Mesenchymal stem cell (in vitro differentiated cells and primary cell): Measurements from ENCODE around the gene DSTN.

Source experiments
- DNase-seq: peaks from one replicate; pipeline ENCODE4 v3.0.0-alpha.2; 2013
- H2AFZ ChIP-seq: one replicate; pipeline ENCODE4 v1.6.1; 2013; ENCODE audit warnings: low read depth, mild to moderate bottlenecking, control low read depth, inconsistent platforms, low read length, moderate library complexity
- H2AK5ac ChIP-seq: 2 replicates; pipeline ENCODE4 v1.6.1; 2013; ENCODE audit warnings: low read length, moderate library complexity, mild to moderate bottlenecking, inconsistent platforms; ENCODE audit not compliant: severe bottlenecking
- H2BK120ac ChIP-seq: one replicate; pipeline ENCODE4 v1.6.1; 2013; ENCODE audit warnings: low read depth, mild to moderate bottlenecking, inconsistent platforms, low read length, moderate library complexity
- H2BK12ac ChIP-seq, 2 experiments: one replicate each; pipeline ENCODE4 v1.6.1; 2013; ENCODE audit warnings: inconsistent platforms in 2 of 2, low read length in 2 of 2, mild to moderate bottlenecking in 2 of 2, moderate library complexity in 2 of 2, control low read depth in 1 of 2
- H2BK15ac ChIP-seq: one replicate; pipeline ENCODE4 v1.6.1; 2013; ENCODE audit warnings: mild to moderate bottlenecking, low read depth, inconsistent platforms; ENCODE audit not compliant: poor library complexity, severe bottlenecking
- H2BK5ac ChIP-seq: 2 replicates; pipeline ENCODE4 v1.6.1; 2013; ENCODE audit warnings: low read depth, mild to moderate bottlenecking, low read length, control low read depth, inconsistent platforms; ENCODE audit not compliant: poor library complexity, severe bottlenecking
- H3K14ac ChIP-seq, 2 experiments: one replicate each; pipeline ENCODE4 v1.6.1; 2013; ENCODE audit warnings: inconsistent platforms in 2 of 2, low read length in 2 of 2, control low read depth in 1 of 2, mild to moderate bottlenecking in 1 of 2, moderate library complexity in 1 of 2
- H3K18ac ChIP-seq, 2 experiments: one replicate each; pipeline ENCODE4 v1.6.1; 2013; ENCODE audit warnings: inconsistent platforms in 2 of 2, low read length in 2 of 2, control low read depth in 1 of 2, low read depth in 1 of 2, mild to moderate bottlenecking in 1 of 2
- H3K23ac ChIP-seq, 2 experiments: one replicate each; pipeline ENCODE4 v1.6.1; 2013; ENCODE audit warnings: inconsistent platforms in 2 of 2, low read length in 2 of 2, mild to moderate bottlenecking in 2 of 2, moderate library complexity in 2 of 2, control low read depth in 1 of 2
- H3K27ac ChIP-seq: 2 replicates; pipeline ENCODE4 v1.5.1; 2013; ENCODE audit warnings: mild to moderate bottlenecking, moderate library complexity, low read length, control low read depth, inconsistent platforms; ENCODE audit not compliant: poor library complexity, severe bottlenecking
- H3K27me3 ChIP-seq, 2 experiments: 2 replicates each; pipeline versions ENCODE4 v1.6.1 to v1.7.0; 2013; ENCODE audit warnings: low read length in 2 of 2, mild to moderate bottlenecking in 2 of 2, moderate library complexity in 2 of 2, control low read depth in 1 of 2, inconsistent platforms in 1 of 2; ENCODE audit not compliant: control insufficient read depth in 1 of 2, insufficient read depth in 1 of 2
- H3K36me3 ChIP-seq, 2 experiments: 2 replicates each; pipeline versions ENCODE4 v1.6.1 to v1.7.0; 2013; ENCODE audit warnings: low read length in 2 of 2, control low read depth in 1 of 2, inconsistent platforms in 1 of 2, low read depth in 1 of 2, mild to moderate bottlenecking in 1 of 2; ENCODE audit not compliant: insufficient read depth in 2 of 2, control insufficient read depth in 1 of 2
- H3K4ac ChIP-seq, 2 experiments: one replicate each; pipeline ENCODE4 v1.6.1; 2013; ENCODE audit warnings: inconsistent platforms in 2 of 2, low read length in 2 of 2, mild to moderate bottlenecking in 2 of 2, moderate library complexity in 2 of 2, control low read depth in 1 of 2, low read depth in 1 of 2
- H3K4me1 ChIP-seq: 2 replicates; pipeline ENCODE4 v1.6.1; 2013; ENCODE audit warnings: low read depth, low read length, control low read depth; ENCODE audit not compliant: control insufficient read depth, insufficient read depth
- H3K4me2 ChIP-seq: 2 replicates; pipeline ENCODE4 v1.6.1; 2013; ENCODE audit warnings: low read length, mild to moderate bottlenecking, inconsistent platforms; ENCODE audit not compliant: poor library complexity, severe bottlenecking
- H3K4me3 ChIP-seq, 2 experiments: 2 replicates each; pipeline versions ENCODE4 v1.5.1 to v1.7.0; 2013; ENCODE audit warnings: low read length in 2 of 2, mild to moderate bottlenecking in 2 of 2, control low read depth in 1 of 2, low read depth in 1 of 2; ENCODE audit not compliant: insufficient read depth in 1 of 2
- H3K79me1 ChIP-seq: replicated peaks from 2 replicates; pipeline ENCODE4 v1.6.1; 2013; ENCODE audit warnings: mild to moderate bottlenecking, control low read depth, low read length, inconsistent platforms; ENCODE audit not compliant: poor library complexity, severe bottlenecking
- H3K9ac ChIP-seq: 2 replicates; pipeline ENCODE4 v1.7.0; 2013; ENCODE audit warnings: mild to moderate bottlenecking, low read length, moderate library complexity
- H3K9me3 ChIP-seq: 2 replicates; pipeline ENCODE4 v1.7.0; 2013; ENCODE audit warnings: mild to moderate bottlenecking, low read length; ENCODE audit not compliant: control insufficient read depth
- H4K8ac ChIP-seq: one replicate; pipeline ENCODE4 v1.6.1; 2013; ENCODE audit warnings: inconsistent platforms, mild to moderate bottlenecking, low read length, moderate library complexity
- H4K91ac ChIP-seq: one replicate; pipeline ENCODE4 v1.6.1; 2013; ENCODE audit warnings: mild to moderate bottlenecking, low read length, inconsistent platforms
- WGBS: methylation state at CpG from one replicate; pipeline ENCODE4 v1.1.7; 2013; ENCODE audit warnings: mixed read lengths; 5-methylcytosine and 5-hydroxymethylcytosine counted together

Gene DSTN

DNA sequence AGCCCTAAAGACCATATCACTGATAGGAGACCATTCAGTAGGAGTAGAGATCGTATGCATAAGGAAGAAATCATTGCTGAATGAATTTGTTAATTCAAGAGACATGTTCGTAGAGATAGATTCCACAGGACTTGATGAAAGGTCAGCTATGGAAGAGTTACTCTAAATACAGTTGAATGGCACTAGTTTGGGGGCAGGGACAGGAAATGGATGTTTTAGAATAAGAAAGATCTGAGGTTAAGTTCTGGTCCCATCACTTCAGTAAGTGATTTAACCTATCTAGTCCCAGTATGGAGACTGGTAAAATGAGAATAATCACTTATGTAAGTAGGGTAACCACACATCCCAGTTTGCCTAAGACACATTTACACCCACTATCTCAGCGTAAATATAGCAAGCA is 35.8 kb upstream of the DSTN start:
- no peak overlapping the region for H2AFZ ChIP-seq
- H3K27ac ChIP-seq: no peak overlapping the region
- no peak overlapping the region for H3K4ac ChIP-seq
- H3K4me2 ChIP-seq: no peak overlapping the region
- H2AK5ac ChIP-seq: no peak overlapping the region
- H2BK5ac ChIP-seq: no peak overlapping the region
- H3K79me1 ChIP-seq: peaks cover 1% of the 10 kb centered on the region
- H3K4me1 ChIP-seq: peaks cover 16% of the 10 kb centered on the region
- H2BK12ac ChIP-seq: no peak overlapping the region
- H3K27me3 ChIP-seq: no peaks in the 10 kb centered on the region
- H3K23ac ChIP-seq: no peak overlapping the region
- H4K91ac ChIP-seq: no peak overlapping the region
- no peaks in the 10 kb centered on the region for H3K36me3 ChIP-seq
- H3K9me3 ChIP-seq: no peaks in the 10 kb centered on the region
- 88% methylated on average over 3 of the region's 3 CpGs for WGBS
- no peak for DNase-seq
- H3K9ac ChIP-seq: no peak overlapping the region
- H4K8ac ChIP-seq: no peak overlapping the region
- no peak overlapping the region for H3K18ac ChIP-seq
- H2BK120ac ChIP-seq: no peak overlapping the region
- H3K14ac ChIP-seq: no peak overlapping the region
- H2BK15ac ChIP-seq: no peak overlapping the region
- no peak overlapping the region for H3K4me3 ChIP-seq

DNA sequence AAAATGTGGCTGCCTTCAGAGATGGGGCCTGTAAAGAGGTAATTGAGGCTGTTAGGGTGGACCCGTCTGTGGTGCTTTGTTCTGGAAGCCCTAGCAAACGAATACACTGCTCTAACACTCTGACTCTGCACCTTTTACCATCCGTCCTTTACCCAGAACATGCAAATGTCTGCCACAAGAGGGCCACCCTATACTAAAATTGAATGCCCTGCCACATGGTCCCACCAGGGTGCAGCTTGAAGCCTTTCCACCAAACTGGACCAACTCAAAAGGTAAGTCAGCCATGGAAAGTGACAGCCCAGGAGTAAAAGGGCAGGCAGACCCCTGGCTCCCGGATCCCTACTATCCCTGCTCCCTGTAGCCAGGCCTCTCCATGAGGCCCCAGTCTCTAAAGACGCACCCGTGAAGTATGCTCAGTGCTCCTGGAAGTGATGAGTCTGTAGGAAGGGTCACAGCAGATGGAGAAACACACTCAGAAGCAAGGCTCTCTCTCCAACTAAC is 32.9 kb upstream of the DSTN start:
- 17% methylated on average over 4 of the region's 6 CpGs for WGBS
- H3K9ac ChIP-seq: no peak overlapping the region
- peak; percentile 86 for DNase-seq
- peaks cover 1% of the 10 kb centered on the region for H3K79me1 ChIP-seq
- H3K27me3 ChIP-seq: no peaks in the 10 kb centered on the region
- no peak overlapping the region for H2BK15ac ChIP-seq
- no peaks in the 10 kb centered on the region for H3K36me3 ChIP-seq
- no peak overlapping the region for H3K18ac ChIP-seq
- H3K4me1 ChIP-seq: peaks cover 13% of the 10 kb centered on the region
- H2BK120ac ChIP-seq: peak overlapping the region; percentile 27
- H2AK5ac ChIP-seq: peak overlapping the region; percentile 50
- no peak overlapping the region for H3K27ac ChIP-seq
- peak overlapping the region; percentile 53 for H4K8ac ChIP-seq
- peak overlapping the region in 1 of 2 experiments; percentile 78 for H3K4ac ChIP-seq
- no peak overlapping the region for H3K14ac ChIP-seq
- H3K23ac ChIP-seq: no peak overlapping the region
- no peak overlapping the region for H2BK5ac ChIP-seq
- H2AFZ ChIP-seq: peak overlapping the region; percentile 86
- H4K91ac ChIP-seq: no peak overlapping the region
- H2BK12ac ChIP-seq: peak overlapping the region; percentile 80 to 89
- no peaks in the 10 kb centered on the region for H3K9me3 ChIP-seq
- H3K4me3 ChIP-seq: no peak overlapping the region
- H3K4me2 ChIP-seq: no peak overlapping the region

- Histone ChIP-seq H4K91ac (no peak overlapping the region), H3K27ac (no peak overlapping the region), H2AK5ac (no peak overlapping the region), H3K4me1 (peaks cover 16% of the 10 kb centered on the region), H3K36me3 (no peaks in the 10 kb centered on the region), H2BK12ac (no peak overlapping the region), H4K8ac (no peak overlapping the region), H2BK120ac (no peak overlapping the region), H3K4me2 (no peak overlapping the region), H3K14ac (no peak overlapping the region), H3K79me1 (peaks cover 1% of the 10 kb centered on the region), H3K27me3 (no peaks in the 10 kb centered on the region), H2AFZ (no peak overlapping the region), H3K9ac (no peak overlapping the region), H3K23ac (no peak overlapping the region), H3K9me3 (no peaks in the 10 kb centered on the region), H3K4me3 (no peak overlapping the region), H2BK5ac (no peak overlapping the region), H3K4ac (no peak overlapping the region), H3K18ac (no peak overlapping the region), H2BK15ac (no peak overlapping the region)
- 78% methylated on average over 3 of the region's 3 CpGs for WGBS
- no peak for DNase-seq
Observed at GRCh38 chr20:17537959-17538358, 31.9 kb upstream of the DSTN start.

- peaks cover 1% of the 10 kb centered on the region for H3K79me1 ChIP-seq
- no peaks in the 10 kb centered on the region for H3K36me3 ChIP-seq
- H4K91ac ChIP-seq: no peak overlapping the region
- H3K4ac ChIP-seq: no peak overlapping the region
- no peak overlapping the region for H2BK12ac ChIP-seq
- no peak overlapping the region for H3K9ac ChIP-seq
- H2BK120ac ChIP-seq: no peak overlapping the region
- H3K18ac ChIP-seq: no peak overlapping the region
- WGBS: 63% methylated on average over 6 of the region's 7 CpGs
- no peak overlapping the region for H3K14ac ChIP-seq
- H2BK5ac ChIP-seq: no peak overlapping the region
- no peak overlapping the region for H2AFZ ChIP-seq
- H3K27me3 ChIP-seq: no peaks in the 10 kb centered on the region
- no peak overlapping the region for H3K4me2 ChIP-seq
- H3K4me1 ChIP-seq: peaks cover 16% of the 10 kb centered on the region
- no peak overlapping the region for H3K27ac ChIP-seq
- H3K23ac ChIP-seq: no peak overlapping the region
- H2AK5ac ChIP-seq: no peak overlapping the region
- no peak overlapping the region for H2BK15ac ChIP-seq
- no peaks in the 10 kb centered on the region for H3K9me3 ChIP-seq
- peak; percentile 61 for DNase-seq
- H4K8ac ChIP-seq: no peak overlapping the region
- H3K4me3 ChIP-seq: no peak overlapping the region
Observed at GRCh38 chr20:17538517-17539170, 31.2 kb upstream of the DSTN start.
